CD4-positive, alpha-beta memory T cell (primary cell): ENCODE data around the gene USP25. TPM values are rescaled to one million over a fixed set of nuclear protein-coding genes. Genes with fewer than 3 reads are reported as not detected.

Experiments used
- CTCF ChIA-PET: fragments of 350-600 bp; sonication (Branson Sonifier 250); formaldehyde crosslinking; loops from one replicate; lab custom pipeline; 2021; ENCODE audit warnings: inconsistent platforms; ENCODE audit not compliant: partially characterized antibody; lab: Charles Lee
- POLR2A ChIA-PET: fragments of 350-600 bp; sonication (Branson Sonifier 250); formaldehyde crosslinking; loops from one replicate; lab custom pipeline; 2021; ENCODE audit not compliant: partially characterized antibody; lab: Charles Lee
- DNase-seq, 5 donors: peaks; one replicate each; pipeline versions ENCODE4 v3.0.0 to v3.0.0-alpha.2; 2020 to 2022; ENCODE audit warnings: mixed read lengths in 1 of 5
- H3K27ac ChIP-seq: one replicate; pipeline ENCODE4 v1.7.0; 2013; ENCODE audit warnings: low read depth, low read length
- H3K27me3 ChIP-seq: 2 replicates; pipeline ENCODE4 v1.7.0; 2013; ENCODE audit warnings: mild to moderate bottlenecking, low read length, moderate library complexity; ENCODE audit not compliant: insufficient read depth
- H3K36me3 ChIP-seq: 2 replicates; pipeline ENCODE4 v1.7.0; 2013; ENCODE audit warnings: mild to moderate bottlenecking, low read length, moderate library complexity; ENCODE audit not compliant: insufficient read depth
- H3K4me1 ChIP-seq: 2 replicates; pipeline ENCODE4 v1.7.0; 2013; ENCODE audit warnings: mild to moderate bottlenecking, low read length, moderate library complexity; ENCODE audit not compliant: insufficient read depth
- H3K4me3 ChIP-seq, 2 donors: one replicate each; pipeline ENCODE4 v1.7.0; 2013; ENCODE audit warnings: low read length in 2 of 2, mild to moderate bottlenecking in 1 of 2
- H3K9me3 ChIP-seq, 2 donors: one replicate each; pipeline ENCODE4 v1.7.0; 2013; ENCODE audit warnings: low read length in 2 of 2, control low read depth in 1 of 2; ENCODE audit not compliant: control insufficient read depth in 1 of 2
- H3K27ac Mint-ChIP-seq, 7 donors: one replicate each; pipeline ENCODE4 v1.8.0; 2020 to 2021; ENCODE audit warnings: mixed read lengths in 7 of 7, mild to moderate bottlenecking in 6 of 7, inconsistent platforms in 3 of 7, moderate library complexity in 3 of 7
- H3K27me3 Mint-ChIP-seq, 2 donors: one replicate each; pipeline ENCODE4 v1.8.0; 2020 to 2021; ENCODE audit warnings: mixed read lengths in 2 of 2
- H3K36me3 Mint-ChIP-seq, 2 donors: one replicate each; pipeline ENCODE4 v1.8.0; 2020 to 2021; ENCODE audit warnings: mixed read lengths in 2 of 2, inconsistent platforms in 1 of 2, mild to moderate bottlenecking in 1 of 2
- H3K4me1 Mint-ChIP-seq, 4 donors: one replicate each; pipeline ENCODE4 v1.8.0; 2020 to 2021; ENCODE audit warnings: mixed read lengths in 4 of 4, mild to moderate bottlenecking in 1 of 4
- H3K4me3 Mint-ChIP-seq, 8 donors: one replicate each; pipeline ENCODE4 v1.8.0; 2020 to 2021; ENCODE audit warnings: mixed read lengths in 8 of 8, mild to moderate bottlenecking in 7 of 8, moderate library complexity in 6 of 8, inconsistent platforms in 3 of 8
- H3K9me3 Mint-ChIP-seq, 8 donors: one replicate each; pipeline ENCODE4 v1.8.0; 2020 to 2021; ENCODE audit warnings: mixed read lengths in 8 of 8, mild to moderate bottlenecking in 5 of 8, inconsistent platforms in 3 of 8, moderate library complexity in 1 of 8
- intact Hi-C: fragments of 100-400 bp; cut with micrococcal nuclease; formaldehyde crosslinking; loops from one replicate; pipeline ENCODE4 v1.15.1; 2023
- polyA plus RNA-seq, 2 donors: library from polyadenylated mRNA; unstranded; fragments of 300-500 nt; fragmentation: Illumina TruSeq; gene quantifications; one replicate each; pipeline ENCODE4 v1.2.3, GENCODE V29; 2021
- total RNA-seq, 2 experiments: library from RNA; stranded (reverse); gene quantifications; one replicate each; pipeline ENCODE4 v1.2.3, GENCODE V29; 2021

USP25 gene
- total and polyA plus RNA-seq, 4 experiments from 2014 or later: 6.2 to 73.5 (median 49.1) TPM

GRCh38 chr21:15753741-15754140, 24.0 kb downstream of the USP25 start:
- Histone ChIP-seq H3K4me1 (peaks cover 66% of the 10 kb centered on the region), H3K27ac (no peak overlapping the region), H3K36me3 (no peaks in the 10 kb centered on the region), H3K4me3 (no peak overlapping the region), H3K9me3 (no peaks in the 10 kb centered on the region), H3K27me3 (no peaks in the 10 kb centered on the region)
- CTCF ChIA-PET: no interaction called here
- H3K4me3 Mint-ChIP-seq: peak overlapping the region in 4 of 8 donors; percentile 20 to 45 (median 30)
- DNase-seq: no peak
- H3K9me3 Mint-ChIP-seq: peaks cover 0 to 6% (median 2%) of the 10 kb centered on the region in 8 donors
- intact Hi-C loops: loop anchor here (2.0 kb wide), 1 partner anchor 15 kb away; no protein-coding TSS in a partner anchor
- H3K27me3 Mint-ChIP-seq: no peaks in the 10 kb centered on the region
- peaks cover 63 to 92% (median 77%) of the 10 kb centered on the region in 4 donors for H3K4me1 Mint-ChIP-seq
- POLR2A ChIA-PET: no interaction called here
- H3K36me3 Mint-ChIP-seq: peaks cover 17 to 25% of the 10 kb centered on the region in 2 donors
- H3K27ac Mint-ChIP-seq: no peak overlapping the region

GRCh38 chr21:15754640-15755039, 24.9 kb downstream of the USP25 start:
- H3K27me3 ChIP-seq: no peaks in the 10 kb centered on the region
- no peak for DNase-seq
- Mint-ChIP-seq H3K9me3 (peaks cover 0 to 6% (median 2%) of the 10 kb centered on the region in 8 donors), H3K27me3 (no peaks in the 10 kb centered on the region), H3K4me3 (peak overlapping the region in 5 of 8 donors; percentile 0 to 70 (median 26)), H3K4me1 (peaks cover 60 to 89% (median 74%) of the 10 kb centered on the region in 4 donors), H3K27ac (peak overlapping the region in 2 of 7 donors; percentile 10 to 11), H3K36me3 (peaks cover 14 to 25% of the 10 kb centered on the region in 2 donors)
- H3K27ac ChIP-seq: no peak overlapping the region
- peaks cover 62% of the 10 kb centered on the region for H3K4me1 ChIP-seq
- ChIA-PET POLR2A (no interaction called here), CTCF (no interaction called here)
- intact Hi-C loops: loop anchor here (2.0 kb wide), 1 partner anchor 14 kb away; no protein-coding TSS in a partner anchor
- H3K9me3 ChIP-seq: no peaks in the 10 kb centered on the region
- no peak overlapping the region for H3K4me3 ChIP-seq
- no peaks in the 10 kb centered on the region for H3K36me3 ChIP-seq

- peak overlapping the region in 2 of 8 donors; percentile 12 to 52 for H3K4me3 Mint-ChIP-seq
- H3K27me3 Mint-ChIP-seq: no peaks in the 10 kb centered on the region
- H3K4me3 ChIP-seq: no peak overlapping the region
- peaks cover 0 to 6% (median 2%) of the 10 kb centered on the region in 8 donors for H3K9me3 Mint-ChIP-seq
- no peaks in the 10 kb centered on the region for H3K9me3 ChIP-seq
- no peaks in the 10 kb centered on the region for H3K27me3 ChIP-seq
- H3K36me3 ChIP-seq: no peaks in the 10 kb centered on the region
- H3K4me1 Mint-ChIP-seq: peaks cover 59 to 89% (median 74%) of the 10 kb centered on the region in 4 donors
- DNase-seq: no peak
- no peak overlapping the region for H3K27ac ChIP-seq
- ChIA-PET CTCF (interaction anchor here (1.1 kb wide), 1 partner anchor 12 kb away, joined by 3 read pairs; no protein-coding TSS in a partner anchor), POLR2A (no interaction called here)
- peaks cover 14 to 22% of the 10 kb centered on the region in 2 donors for H3K36me3 Mint-ChIP-seq
- H3K4me1 ChIP-seq: peaks cover 62% of the 10 kb centered on the region
- intact Hi-C loops: loop anchor here (2.0 kb wide), 1 partner anchor 14 kb away; no protein-coding TSS in a partner anchor
- H3K27ac Mint-ChIP-seq: peak overlapping the region in 1 of 7 donors; percentile 49
These were observed 25.3 kb downstream of the USP25 start for GRCh38 chr21:15755125-15755524.

- Histone ChIP-seq H3K4me3 (no peak overlapping the region), H3K27ac (no peak overlapping the region), H3K36me3 (no peaks in the 10 kb centered on the region), H3K9me3 (no peaks in the 10 kb centered on the region), H3K4me1 (peaks cover 60% of the 10 kb centered on the region), H3K27me3 (no peaks in the 10 kb centered on the region)
- DNase-seq: no peak
- POLR2A ChIA-PET: no interaction called here
- Mint-ChIP-seq H3K27ac (peak overlapping the region in 1 of 7 donors; percentile 31), H3K4me3 (peak overlapping the region in 1 of 8 donors; percentile 16), H3K36me3 (peaks cover 43 to 45% of the 10 kb centered on the region in 2 donors), H3K4me1 (peaks cover 61 to 86% (median 74%) of the 10 kb centered on the region in 4 donors), H3K27me3 (no peaks in the 10 kb centered on the region), H3K9me3 (peaks cover 0 to 9% (median 2%) of the 10 kb centered on the region in 8 donors)
- intact Hi-C loops: no loop called here
- CTCF ChIA-PET: no interaction called here
These were observed 29.7 kb downstream of the USP25 start for GRCh38 chr21:15759469-15759868.

- no peaks in the 10 kb centered on the region for H3K9me3 ChIP-seq
- intact Hi-C loops: no loop called here
- no peak overlapping the region for H3K27ac ChIP-seq
- H3K27me3 ChIP-seq: no peaks in the 10 kb centered on the region
- POLR2A ChIA-PET: no interaction called here
- Mint-ChIP-seq H3K27me3 (no peaks in the 10 kb centered on the region), H3K36me3 (peaks cover 49 to 57% of the 10 kb centered on the region in 2 donors), H3K4me1 (peaks cover 52 to 75% (median 62%) of the 10 kb centered on the region in 4 donors), H3K27ac (peak overlapping the region in 1 of 7 donors; percentile 39), H3K4me3 (peak overlapping the region in 5 of 8 donors; percentile 1 to 35 (median 11)), H3K9me3 (peaks cover 0 to 9% (median 2%) of the 10 kb centered on the region in 8 donors)
- H3K36me3 ChIP-seq: no peaks in the 10 kb centered on the region
- CTCF ChIA-PET: no interaction called here
- peaks cover 40% of the 10 kb centered on the region for H3K4me1 ChIP-seq
- no peak for DNase-seq
- H3K4me3 ChIP-seq: no peak overlapping the region
These were observed 31.8 kb downstream of the USP25 start for GRCh38 chr21:15761507-15762100.

GRCh38 chr21:15763359-15763758, 33.6 kb downstream of the USP25 start:
- Histone ChIP-seq H3K27me3 (no peaks in the 10 kb centered on the region), H3K27ac (no peak overlapping the region), H3K4me3 (no peak overlapping the region), H3K9me3 (no peaks in the 10 kb centered on the region), H3K36me3 (no peaks in the 10 kb centered on the region), H3K4me1 (peaks cover 34% of the 10 kb centered on the region)
- Mint-ChIP-seq H3K4me3 (no peak overlapping the region), H3K9me3 (peaks cover 0 to 2% (median 0%) of the 10 kb centered on the region in 8 donors), H3K27ac (peak overlapping the region in 1 of 7 donors; percentile 72), H3K36me3 (peaks cover 46 to 54% of the 10 kb centered on the region in 2 donors), H3K27me3 (no peaks in the 10 kb centered on the region), H3K4me1 (peaks cover 51 to 72% (median 62%) of the 10 kb centered on the region in 4 donors)
- intact Hi-C loops: no loop called here
- ChIA-PET CTCF (no interaction called here), POLR2A (no interaction called here)
- DNase-seq: no peak

- no peak for DNase-seq
- intact Hi-C loops: no loop called here
- Mint-ChIP-seq H3K9me3 (peaks cover 0 to 2% (median 0%) of the 10 kb centered on the region in 8 donors), H3K36me3 (peaks cover 53 to 64% of the 10 kb centered on the region in 2 donors), H3K4me1 (peaks cover 53 to 73% (median 59%) of the 10 kb centered on the region in 4 donors), H3K27me3 (no peaks in the 10 kb centered on the region), H3K27ac (no peak overlapping the region), H3K4me3 (no peak overlapping the region)
- H3K27ac ChIP-seq: no peak overlapping the region
- no peak overlapping the region for H3K4me3 ChIP-seq
- CTCF ChIA-PET: no interaction called here
- no peaks in the 10 kb centered on the region for H3K27me3 ChIP-seq
- peaks cover 27% of the 10 kb centered on the region for H3K4me1 ChIP-seq
- POLR2A ChIA-PET: no interaction called here
- no peaks in the 10 kb centered on the region for H3K9me3 ChIP-seq
- H3K36me3 ChIP-seq: no peaks in the 10 kb centered on the region
These were observed 35.1 kb downstream of the USP25 start for GRCh38 chr21:15764878-15765277.
